Measurements from ENCODE around the gene NT5E. TPM values are rescaled to one million over a fixed set of nuclear protein-coding genes. Genes with fewer than 3 reads are reported as not detected.

NT5E gene
- total RNA-seq, 1 experiment from 2014 or later: 15.8 TPM

GRCh38 chr6:85405175-85405852 is 44.6 kb upstream of the NT5E start:
- intact Hi-C loops (cut with micrococcal nuclease): loop anchor here (2.0 kb wide), 1 partner anchor 45 kb away; the partner anchor contains the start of gene NT5E
- Histone ChIP-seq H3K4me3 (ENCODE audit: low read length) (peak overlapping the region; percentile 45; the same call in 1 of the 2 replicates), H3K4me1 (ENCODE audit: insufficient read depth, low read length) (peaks cover 48% of the 10 kb centered on the region), H2AFZ (ENCODE audit: low read length) (peak overlapping the region; percentile 2; the same call in 1 of the 2 replicates), H3K9me3 (ENCODE audit: low read length) (no peaks in the 10 kb centered on the region), H4K20me1 (ENCODE audit: low read length) (no peaks in the 10 kb centered on the region), H3K9ac (ENCODE audit: low read length) (peak overlapping the region; percentile 65), H3K4me2 (ENCODE audit: low read length) (peak overlapping the region; percentile 76), H3F3A (ENCODE audit: low read length, unreplicated experiment) (peaks cover 4% of the 10 kb centered on the region), H3K79me2 (ENCODE audit: low read length) (no peaks in the 10 kb centered on the region), H3K36me3 (ENCODE audit: low read depth, low read length) (no peaks in the 10 kb centered on the region), H3K9me2 (replicated peaks; ENCODE audit: low read length) (no peaks in the 10 kb centered on the region), H3K27ac (ENCODE audit: low read length) (peak overlapping the region; percentile 95), H3K27me3 (ENCODE audit: low read length) (no peaks in the 10 kb centered on the region)
- DNase-seq: peak; percentile 56
- no TSS peak for BruUV-seq (replicated peaks)
- ChIA-PET POLR2A (ENCODE audit: unreplicated experiment) (interaction anchor here (0.6 to 1.5 kb wide), 5 partner anchors 32 to 121 kb away, joined by 3 to 15 read pairs (median 3); partner anchors contain the start of gene NT5E), CTCF (interaction anchor here (0.7 to 1.0 kb wide), 2 partner anchors 40 to 47 kb away, joined by 3 to 8 read pairs; no protein-coding TSS in a partner anchor)
- TF ChIP-seq EZH2 (IDR thresholded peaks at IDR 0.05; ENCODE audit: low read length, unreplicated experiment): no peak
- TF ChIP-seq, protein P1, sequence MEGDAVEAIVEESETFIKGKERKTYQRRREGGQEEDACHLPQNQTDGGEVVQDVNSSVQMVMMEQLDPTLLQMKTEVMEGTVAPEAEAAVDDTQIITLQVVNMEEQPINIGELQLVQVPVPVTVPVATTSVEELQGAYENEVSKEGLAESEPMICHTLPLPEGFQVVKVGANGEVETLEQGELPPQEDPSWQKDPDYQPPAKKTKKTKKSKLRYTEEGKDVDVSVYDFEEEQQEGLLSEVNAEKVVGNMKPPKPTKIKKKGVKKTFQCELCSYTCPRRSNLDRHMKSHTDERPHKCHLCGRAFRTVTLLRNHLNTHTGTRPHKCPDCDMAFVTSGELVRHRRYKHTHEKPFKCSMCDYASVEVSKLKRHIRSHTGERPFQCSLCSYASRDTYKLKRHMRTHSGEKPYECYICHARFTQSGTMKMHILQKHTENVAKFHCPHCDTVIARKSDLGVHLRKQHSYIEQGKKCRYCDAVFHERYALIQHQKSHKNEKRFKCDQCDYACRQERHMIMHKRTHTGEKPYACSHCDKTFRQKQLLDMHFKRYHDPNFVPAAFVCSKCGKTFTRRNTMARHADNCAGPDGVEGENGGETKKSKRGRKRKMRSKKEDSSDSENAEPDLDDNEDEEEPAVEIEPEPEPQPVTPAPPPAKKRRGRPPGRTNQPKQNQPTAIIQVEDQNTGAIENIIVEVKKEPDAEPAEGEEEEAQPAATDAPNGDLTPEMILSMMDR (conservative IDR thresholded peaks at IDR 0.05; ENCODE audit: low read depth, low read length): no peak
- no peak for TF ChIP-seq EZH2phosphoT487 (IDR thresholded peaks at IDR 0.05; ENCODE audit: borderline replicate concordance, low read length)
- peak; percentile 26 for ATAC-seq

- CTCF ChIA-PET: no interaction called here
These were observed 44.1 kb upstream of the NT5E start for GRCh38 chr6:85405853-85406198.

More at GRCh38 chr6:85405853-85406198, 44.1 kb upstream of the NT5E start:
- ATAC-seq: no peak
- Histone ChIP-seq H4K20me1 (ENCODE audit: low read length) (no peaks in the 10 kb centered on the region), H3K36me3 (ENCODE audit: low read depth, low read length) (no peaks in the 10 kb centered on the region), H3F3A (ENCODE audit: low read length, unreplicated experiment) (peaks cover 4% of the 10 kb centered on the region), H3K4me3 (ENCODE audit: low read length) (peak overlapping the region; percentile 45; the same call in 1 of the 2 replicates), H3K4me1 (ENCODE audit: insufficient read depth, low read length) (peaks cover 48% of the 10 kb centered on the region), H3K27me3 (ENCODE audit: low read length) (no peaks in the 10 kb centered on the region), H2AFZ (ENCODE audit: low read length) (peak overlapping the region; percentile 2; the same call in 1 of the 2 replicates), H3K9me2 (replicated peaks; ENCODE audit: low read length) (no peaks in the 10 kb centered on the region), H3K79me2 (ENCODE audit: low read length) (no peaks in the 10 kb centered on the region), H3K4me2 (ENCODE audit: low read length) (peak overlapping the region; percentile 76), H3K9ac (ENCODE audit: low read length) (peak overlapping the region; percentile 65), H3K9me3 (ENCODE audit: low read length) (no peaks in the 10 kb centered on the region), H3K27ac (ENCODE audit: low read length) (peak overlapping the region; percentile 95)
- POLR2A ChIA-PET (ENCODE audit: unreplicated experiment): no interaction called here
- no peak for DNase-seq
- intact Hi-C loops (cut with micrococcal nuclease): loop anchor here (2.0 kb wide), 1 partner anchor 45 kb away; the partner anchor contains the start of gene NT5E
- no TSS peak for BruUV-seq (replicated peaks)
- TF ChIP-seq EZH2 (IDR thresholded peaks at IDR 0.05; ENCODE audit: low read length, unreplicated experiment) (no peak), EZH2phosphoT487 (IDR thresholded peaks at IDR 0.05; ENCODE audit: borderline replicate concordance, low read length) (no peak)
- TF ChIP-seq, protein P1 (conservative IDR thresholded peaks at IDR 0.05; ENCODE audit: low read depth, low read length): no peak
